GM18507 (cell line): ENCODE data around the gene CRIP2.

Experiments used
- DNase-seq: peaks from one replicate; pipeline ENCODE4 v3.0.0; 2011; ENCODE audit warnings: low read depth; ENCODE audit not compliant: insufficient read length; ENCODE audit errors: extremely low spot score
- FAIRE-seq: peaks from 2 replicates; lab custom pipeline; 2011; peaks lifted over from hg19 to GRCh38; lab: Jason Lieb, UNC

The CRIP2 gene

GRCh38 chr14:105473033-105473676 lies 1.5 kb upstream of the CRIP2 start:
- no peak for FAIRE-seq

DNA sequence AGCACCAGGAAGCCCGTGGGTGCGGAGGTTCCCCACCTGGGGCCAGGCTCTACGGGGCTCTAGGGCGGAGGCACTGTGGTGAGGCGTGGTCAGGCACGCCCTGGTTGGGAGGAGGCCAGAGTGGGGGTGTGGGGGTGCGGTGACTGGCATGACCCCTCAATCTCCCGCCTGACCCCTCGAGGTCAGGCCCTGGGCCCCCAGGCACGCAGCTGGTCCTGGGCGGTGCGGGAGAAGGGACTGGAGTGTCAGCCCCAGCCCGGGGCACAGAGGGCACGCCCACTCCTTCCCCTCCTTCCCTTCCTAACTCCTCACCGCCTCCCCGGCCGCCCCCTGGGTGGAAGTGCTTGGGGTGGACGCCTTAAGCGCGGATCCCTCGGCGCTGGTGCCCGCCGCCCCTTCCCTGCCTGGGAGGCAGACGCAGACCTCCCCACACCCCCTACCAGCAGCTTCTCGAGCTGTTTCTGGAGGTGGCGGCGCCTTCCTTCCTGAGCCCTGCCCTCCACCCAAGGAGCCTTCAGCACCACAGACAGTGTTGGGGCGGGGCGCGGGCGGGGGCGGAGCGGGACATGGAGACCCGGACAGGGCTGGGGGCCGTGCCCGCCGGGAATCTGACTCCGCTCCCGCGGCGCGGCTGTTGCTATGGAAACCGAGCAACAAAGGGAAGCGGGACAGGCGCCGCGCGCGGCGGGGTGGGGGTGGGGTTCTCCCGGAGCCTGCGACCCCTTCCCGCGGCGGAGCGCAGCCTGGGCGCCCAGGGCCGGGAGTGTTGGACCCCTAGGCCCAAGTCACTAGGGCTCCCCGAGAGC lies 741 bp upstream of the CRIP2 start:
- FAIRE-seq = no peak
- DNase-seq = no peak

More at GRCh38 chr14:105473033-105473676, 1.5 kb upstream of the CRIP2 start:
- no peak for DNase-seq

DNA sequence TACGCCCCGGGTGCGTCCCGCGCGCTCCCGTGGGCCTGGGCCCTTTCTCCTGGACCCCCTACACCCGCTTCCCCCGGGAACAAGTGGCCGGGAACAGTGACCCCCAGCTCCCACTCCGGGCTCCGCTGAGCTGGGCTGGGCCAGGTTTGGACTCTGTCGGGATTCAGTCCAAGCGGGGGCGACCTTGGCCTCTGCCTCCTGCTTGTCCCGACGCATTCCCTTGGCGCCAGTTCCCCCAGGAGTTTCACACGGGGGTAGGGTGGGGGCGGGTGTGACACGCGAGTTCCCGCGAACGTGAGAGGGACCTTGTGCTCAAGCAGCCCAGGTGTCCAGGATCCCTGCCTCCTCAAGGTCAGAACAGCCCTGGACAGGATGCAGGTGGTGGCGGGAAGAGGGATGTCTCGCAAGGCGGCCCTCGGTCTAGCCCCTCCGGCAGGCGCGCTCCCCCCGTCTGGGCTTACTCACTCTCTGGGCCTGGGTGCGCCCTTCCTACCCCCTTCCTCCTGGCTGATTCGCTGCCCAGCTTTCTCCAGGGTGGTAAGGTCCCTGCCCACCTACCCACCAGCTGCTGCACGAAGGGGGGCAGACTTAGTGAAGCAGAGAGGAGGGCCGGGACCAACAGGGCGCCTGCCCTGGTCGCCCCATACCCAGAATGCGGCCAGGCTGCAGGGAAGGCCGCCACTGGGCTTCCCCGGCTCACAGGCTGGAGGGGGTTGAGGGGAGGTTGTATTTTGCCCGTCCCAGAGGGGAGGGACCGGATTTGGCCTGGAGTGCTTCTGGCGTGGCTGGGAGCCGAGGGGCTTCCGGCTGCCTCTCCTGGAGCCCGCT lies 862 bp downstream of the CRIP2 start:
- no peak for DNase-seq
- no peak for FAIRE-seq

GRCh38 chr14:105476097-105476830 lies 1.6 kb downstream of the CRIP2 start:
- no peak for DNase-seq

GRCh38 chr14:105476831-105477659 lies 2.4 kb downstream of the CRIP2 start:
- FAIRE-seq = no peak
- no peak for DNase-seq

More at GRCh38 chr14:105476097-105476830, 1.6 kb downstream of the CRIP2 start:
- no peak for FAIRE-seq

GRCh38 chr14:105477660-105478397 lies 3.2 kb downstream of the CRIP2 start:
- DNase-seq (no peak), FAIRE-seq (no peak)

DNA sequence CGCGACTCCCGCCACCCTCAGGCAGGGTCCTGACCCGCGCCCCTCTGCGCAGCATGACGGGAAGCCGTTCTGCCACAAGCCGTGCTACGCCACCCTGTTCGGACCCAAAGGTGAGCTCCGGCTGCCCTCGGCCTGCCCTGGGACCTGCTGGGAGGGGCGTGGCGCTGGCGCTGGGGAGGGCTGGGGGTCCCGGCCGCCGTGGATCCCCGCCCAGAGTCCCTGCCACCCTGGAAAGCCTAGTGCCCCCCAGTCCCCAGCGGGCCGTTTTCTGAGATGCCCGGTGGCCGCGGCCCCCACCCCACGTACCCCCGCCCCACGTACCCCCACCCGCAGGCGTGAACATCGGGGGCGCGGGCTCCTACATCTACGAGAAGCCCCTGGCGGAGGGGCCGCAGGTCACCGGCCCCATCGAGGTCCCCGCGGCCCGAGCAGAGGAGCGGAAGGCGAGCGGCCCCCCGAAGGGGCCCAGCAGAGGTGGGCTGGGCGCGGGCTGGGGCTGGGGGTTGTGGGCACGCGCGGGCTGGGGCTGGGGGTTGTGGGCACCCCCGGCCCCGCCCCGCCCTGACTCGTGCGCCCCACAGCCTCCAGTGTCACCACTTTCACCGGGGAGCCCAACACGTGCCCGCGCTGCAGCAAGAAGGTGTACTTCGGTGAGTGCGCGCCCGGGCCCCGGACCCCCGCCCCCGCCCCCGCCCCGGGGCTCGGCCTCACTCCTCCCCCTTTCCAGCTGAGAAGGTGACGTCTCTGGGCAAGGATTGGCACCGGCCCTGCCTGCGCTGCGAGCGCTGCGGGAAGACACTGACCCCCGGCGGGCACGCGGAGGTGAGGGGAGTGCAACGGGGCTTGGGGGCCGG lies 4.0 kb downstream of the CRIP2 start:
- DNase-seq = no peak
- no peak for FAIRE-seq

GRCh38 chr14:105479431-105480158 lies 5.0 kb downstream of the CRIP2 start:
- FAIRE-seq = no peak
- no peak for DNase-seq

GRCh38 chr14:105480199-105480746 lies 5.7 kb downstream of the CRIP2 start:
- DNase-seq (no peak), FAIRE-seq (no peak)

- DNase-seq (peak; percentile 86), FAIRE-seq (peak; percentile 93)
Observed at GRCh38 chr14:105480807-105481801, 6.5 kb downstream of the CRIP2 start.

DNA sequence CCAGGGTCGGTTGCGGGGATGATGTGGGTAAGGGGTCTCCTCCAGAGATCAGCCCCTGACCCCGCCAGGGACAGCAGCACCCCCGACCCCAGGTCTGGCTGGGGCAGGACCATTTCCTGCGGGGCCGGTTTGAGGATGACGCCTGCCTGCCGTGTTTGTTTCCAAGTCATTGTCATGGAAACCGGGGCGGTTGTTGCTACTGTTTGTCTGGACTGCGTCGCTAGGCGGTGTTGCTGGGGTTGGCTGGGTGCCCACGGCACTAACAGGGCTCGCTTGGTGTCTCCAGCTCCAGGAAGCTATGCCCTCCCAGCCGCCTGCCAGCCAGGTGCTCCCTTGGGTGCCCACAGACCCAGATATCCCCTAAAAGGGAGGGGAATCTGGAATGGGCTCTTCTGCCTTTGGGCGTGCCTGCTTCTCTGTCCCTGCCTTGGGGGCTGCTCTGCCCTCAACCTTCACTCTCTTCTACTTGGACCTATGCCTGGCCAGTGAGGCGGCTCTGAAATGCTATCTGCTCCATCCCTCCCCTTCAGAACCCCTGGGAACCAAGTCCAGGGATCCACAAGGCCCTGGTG lies 7.4 kb downstream of the CRIP2 start:
- peak; percentile 90 for DNase-seq
- peak; percentile 96 for FAIRE-seq

GRCh38 chr14:105482486-105483110 lies 8.0 kb downstream of the CRIP2 start:
- DNase-seq (no peak), FAIRE-seq (no peak)

DNA sequence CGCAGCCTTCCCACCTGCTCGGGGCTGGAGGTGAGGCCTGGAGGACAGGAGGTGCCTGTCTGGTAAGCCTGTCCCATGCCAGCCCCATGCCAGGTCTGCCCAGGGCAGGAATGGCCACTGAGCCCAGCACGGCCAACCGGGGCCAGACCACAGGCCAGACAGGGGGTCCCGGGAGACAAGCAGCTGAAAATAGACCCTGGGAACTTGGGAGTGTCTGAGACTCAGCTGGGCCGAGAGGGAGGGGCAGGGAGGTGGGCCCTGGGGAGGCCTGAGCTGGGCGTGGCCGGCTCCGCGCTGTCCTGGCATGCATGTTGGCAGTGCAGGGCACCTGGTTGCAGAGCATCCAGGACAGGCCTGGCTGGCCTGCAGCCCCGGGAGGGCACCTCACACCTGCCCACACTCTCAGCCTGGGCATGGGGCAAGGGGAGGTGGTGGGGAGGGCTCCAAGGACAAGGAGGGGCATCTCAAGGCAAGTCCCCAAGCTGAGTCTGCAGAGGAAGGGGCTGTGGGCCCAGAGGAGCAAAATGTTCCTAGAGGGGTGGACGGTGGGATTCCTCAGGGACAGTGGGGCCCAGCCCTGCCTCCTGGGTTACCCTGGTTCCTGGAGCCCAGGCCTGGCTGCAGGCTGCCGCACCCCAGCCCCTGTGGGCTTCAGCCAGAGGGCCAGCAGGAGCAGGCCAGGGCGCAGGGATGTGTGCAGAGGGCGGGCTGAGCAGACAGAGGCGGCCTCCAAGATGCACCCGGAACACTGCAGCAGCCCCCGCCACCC lies 8.9 kb downstream of the CRIP2 start:
- FAIRE-seq (no peak), DNase-seq (no peak)
